HG03097 (cell line): ENCODE results near the gene CRK.
"Not testable (repeated sequence)": the region's sequence is repeated elsewhere in the genome, so short reads cannot be mapped to it uniquely, and the experiment has no call there.

Experiments used
- ATAC-seq: cut with Tn5 transposase; IDR thresholded peaks from one replicate; pipeline ENCODE4 v1.9.1; 2021; ENCODE audit not compliant: unreplicated experiment, low FRiP score

The CRK gene

GRCh38 chr17:1469231-1469852 is 13.3 kb upstream of the CRK start:
- no peak for ATAC-seq

DNA sequence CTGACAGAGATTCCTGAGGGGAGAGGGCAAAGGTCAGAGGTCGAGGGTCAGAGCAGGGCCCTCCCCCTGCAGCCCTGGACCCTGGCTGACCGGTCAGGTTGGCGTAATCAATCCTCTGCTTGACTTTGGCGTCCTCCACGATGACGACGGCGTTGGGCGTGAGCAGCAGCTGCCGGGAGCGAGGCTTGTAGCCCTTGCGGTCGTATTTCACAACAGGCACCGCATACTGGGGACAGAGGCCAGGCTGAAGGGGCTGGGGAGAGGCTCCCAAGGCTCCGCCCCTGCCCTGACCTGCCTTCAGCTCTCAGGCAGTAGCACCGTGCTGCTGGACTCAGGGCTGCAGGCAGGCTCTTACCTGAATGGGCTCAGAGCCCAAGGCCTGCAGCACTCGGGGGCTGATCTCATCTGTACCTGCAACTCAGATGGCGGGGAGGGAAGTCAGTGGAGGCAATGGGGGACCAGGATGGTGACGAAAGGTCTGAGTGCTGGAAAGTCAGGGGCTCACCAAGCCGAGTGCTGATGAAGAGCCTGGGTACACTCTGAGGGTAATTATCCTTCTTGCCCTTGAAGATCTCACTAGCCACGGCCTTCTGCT is 12.0 kb upstream of the CRK start:
- ATAC-seq, result no peak

DNA sequence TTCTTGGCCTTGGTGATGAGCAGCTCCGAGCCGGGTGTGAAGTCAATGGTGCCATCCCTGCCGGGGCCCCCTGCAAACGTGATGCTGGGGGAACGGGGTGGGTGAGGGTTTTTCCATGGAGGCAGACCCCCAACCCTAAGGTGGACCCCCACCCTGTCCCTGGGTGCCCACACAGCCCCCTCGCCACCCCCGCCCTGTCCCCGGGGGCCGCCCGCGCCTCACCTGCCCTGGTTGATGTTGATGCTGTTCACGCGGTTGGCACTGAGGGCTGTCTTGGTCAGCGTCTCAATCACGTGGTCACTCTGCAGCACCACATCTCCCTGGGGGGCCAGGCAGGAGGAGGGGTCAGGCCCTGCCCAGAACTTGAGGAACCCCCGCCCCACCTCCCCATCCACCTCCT is 11.2 kb upstream of the CRK start:
- no peak for ATAC-seq

DNA sequence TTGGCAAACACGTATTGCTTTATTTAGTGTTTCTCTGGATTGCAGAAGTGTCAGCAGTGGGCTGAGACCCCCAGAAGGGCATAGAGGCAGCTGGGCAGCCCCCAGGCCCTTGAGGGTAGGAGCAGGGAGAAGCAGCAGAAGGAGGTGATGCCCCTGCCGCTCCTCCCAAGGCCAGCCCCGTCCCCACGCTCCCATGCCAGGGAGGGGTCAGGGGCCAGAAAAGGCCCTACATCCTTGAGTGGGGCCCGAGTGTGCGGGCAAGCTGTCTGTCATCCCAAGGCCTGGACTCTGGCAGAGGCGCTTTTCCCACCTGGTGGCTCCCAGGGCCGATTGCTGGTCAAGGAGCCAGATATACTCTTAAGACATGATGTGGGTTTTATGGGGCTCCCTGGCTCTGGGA is 8.2 kb upstream of the CRK start:
- ATAC-seq, result no peak

DNA sequence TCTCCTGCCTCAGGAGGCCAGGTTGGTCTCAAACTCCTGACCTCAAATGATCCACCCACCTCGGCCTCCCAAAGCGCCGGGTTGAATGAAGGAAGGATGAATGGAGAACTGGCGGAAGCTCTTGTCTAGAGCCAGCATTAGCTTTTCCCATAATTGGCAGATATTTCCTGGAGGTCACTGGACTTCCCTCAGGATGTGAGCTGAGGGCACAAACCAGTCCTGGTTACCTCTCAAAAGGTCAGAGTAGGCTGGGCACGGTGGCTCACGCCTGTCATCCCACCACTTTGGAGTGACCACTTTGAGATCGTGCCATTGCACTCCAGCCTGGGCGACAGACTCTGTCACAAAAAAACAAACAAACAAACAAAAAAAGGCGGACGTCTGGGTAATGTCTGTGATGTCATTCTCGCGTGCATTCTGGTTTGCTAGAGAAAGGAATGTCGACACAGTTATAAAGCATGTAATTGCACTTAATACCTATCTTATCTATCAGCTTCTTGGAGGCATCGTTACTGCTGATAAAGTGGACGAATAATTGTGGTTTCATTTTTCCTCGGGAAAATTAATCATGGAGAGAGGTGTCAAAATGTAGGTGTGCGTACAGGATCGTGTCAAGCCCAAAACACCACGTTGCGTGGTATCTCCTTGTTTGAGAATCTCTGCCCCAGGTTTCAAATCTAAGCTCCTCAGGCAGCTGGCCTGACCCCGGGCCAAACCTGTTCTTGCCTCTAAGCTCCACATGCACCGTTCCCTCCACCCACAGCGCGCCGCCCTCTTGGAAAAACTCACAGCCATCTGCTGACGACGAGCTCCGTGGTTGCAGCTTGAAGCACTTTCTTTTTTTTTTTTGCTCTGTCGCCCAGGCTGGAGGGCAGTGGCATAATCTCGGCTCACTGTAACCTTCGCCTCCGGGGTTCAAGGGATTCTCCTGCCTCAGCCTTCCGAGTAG is 6.4 kb upstream of the CRK start:
- ATAC-seq, result no peak

DNA sequence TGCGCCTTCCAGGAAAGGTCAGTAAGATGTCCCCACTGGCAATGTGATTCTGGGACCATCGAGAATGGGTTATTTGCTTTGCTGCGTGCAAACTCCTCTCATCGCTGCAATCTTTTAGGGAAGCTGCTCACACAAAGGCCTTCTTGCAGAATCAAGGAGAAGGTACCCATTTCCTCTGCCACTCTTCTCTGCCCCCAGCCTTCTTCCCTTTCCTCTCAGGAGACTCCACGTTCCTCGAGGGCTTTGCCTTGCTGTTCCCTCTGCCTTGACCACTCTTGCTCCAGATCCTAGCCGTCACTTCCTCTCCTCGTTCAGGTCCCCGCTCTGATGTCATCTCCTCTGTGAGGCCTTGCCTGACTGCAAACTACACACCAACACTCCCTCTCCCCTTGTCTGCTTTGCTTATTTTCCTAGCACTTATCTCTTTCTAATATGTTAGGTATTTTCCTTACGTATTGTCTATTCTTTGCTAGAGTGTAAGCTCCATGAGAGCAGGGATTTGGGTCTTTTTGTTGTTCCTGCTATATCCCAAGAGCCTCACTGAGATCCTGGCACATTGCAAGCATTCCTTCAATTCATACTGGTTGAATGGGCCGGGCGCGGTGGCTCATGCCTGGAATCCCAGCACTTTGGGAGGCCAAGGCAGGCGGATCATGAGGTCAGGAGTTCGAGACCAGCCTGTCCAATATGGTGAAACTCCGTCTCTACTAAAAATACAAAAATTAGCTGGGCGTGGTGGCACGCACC is 5.3 kb upstream of the CRK start:
- no peak for ATAC-seq

DNA sequence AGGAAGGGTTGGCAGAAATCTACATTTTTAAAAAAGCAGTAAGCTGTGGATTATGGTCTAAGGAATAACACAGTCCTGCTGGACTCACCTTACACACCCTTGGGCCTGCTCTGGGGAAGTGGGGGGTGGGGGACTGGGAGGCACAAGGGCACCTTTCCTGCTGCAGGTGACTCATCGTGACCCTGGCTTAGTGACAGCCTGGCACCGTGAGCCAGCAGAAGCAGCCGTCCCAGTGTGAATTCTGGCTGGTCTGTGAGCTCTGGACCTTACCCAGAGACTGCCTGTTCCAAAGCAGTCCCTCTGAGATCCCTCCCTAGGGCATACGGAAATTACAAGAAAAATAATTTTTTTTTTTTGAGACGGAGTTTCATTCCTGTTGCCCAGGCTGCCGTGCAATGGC is 4.2 kb upstream of the CRK start:
- ATAC-seq, result no peak

DNA sequence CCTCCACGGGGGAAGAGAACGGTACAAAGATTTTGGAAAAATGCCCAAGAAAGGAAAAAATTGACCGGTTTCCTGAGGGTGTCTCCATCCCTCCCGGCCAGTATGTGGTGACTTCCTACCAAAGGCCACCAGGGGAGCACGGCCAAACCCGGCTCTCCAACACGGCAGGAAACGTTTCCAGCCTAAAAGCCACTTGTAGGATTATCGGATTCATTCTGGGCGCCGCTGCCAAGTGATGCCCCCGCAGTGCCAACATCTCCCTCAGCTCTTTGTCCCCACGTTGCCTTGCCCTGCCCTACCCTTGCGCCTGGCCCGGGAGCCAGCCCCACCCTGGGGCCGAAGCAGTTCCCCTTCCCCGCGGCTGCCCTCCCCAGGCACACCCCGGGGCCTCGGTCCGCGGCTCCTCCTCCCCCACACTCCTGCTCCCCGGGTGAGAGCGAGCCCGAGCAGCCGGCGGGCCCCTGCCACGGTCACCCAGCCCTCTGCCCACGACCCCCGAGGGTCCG is 688 bp downstream of the CRK start:
- ATAC-seq, result peak; percentile 21

DNA sequence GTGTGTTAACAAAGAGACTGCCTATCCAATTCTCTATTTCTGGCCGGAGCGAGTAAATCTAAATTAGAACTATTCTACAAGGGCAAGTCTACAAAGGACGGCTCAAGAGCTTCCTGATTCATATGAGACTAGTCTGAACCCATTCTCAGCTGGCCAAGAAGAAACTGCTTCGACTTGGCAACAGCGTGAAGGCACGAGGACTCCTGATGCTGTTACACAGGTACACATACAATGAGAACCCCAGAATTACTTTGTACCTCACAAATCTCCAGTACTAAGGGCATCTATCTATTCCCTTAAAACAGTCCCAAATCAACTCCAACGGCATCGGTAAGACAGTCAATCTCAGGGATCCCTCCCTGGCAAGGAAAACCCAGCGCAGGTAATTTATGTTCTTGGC is 1.5 kb downstream of the CRK start:
- ATAC-seq, result no peak

DNA sequence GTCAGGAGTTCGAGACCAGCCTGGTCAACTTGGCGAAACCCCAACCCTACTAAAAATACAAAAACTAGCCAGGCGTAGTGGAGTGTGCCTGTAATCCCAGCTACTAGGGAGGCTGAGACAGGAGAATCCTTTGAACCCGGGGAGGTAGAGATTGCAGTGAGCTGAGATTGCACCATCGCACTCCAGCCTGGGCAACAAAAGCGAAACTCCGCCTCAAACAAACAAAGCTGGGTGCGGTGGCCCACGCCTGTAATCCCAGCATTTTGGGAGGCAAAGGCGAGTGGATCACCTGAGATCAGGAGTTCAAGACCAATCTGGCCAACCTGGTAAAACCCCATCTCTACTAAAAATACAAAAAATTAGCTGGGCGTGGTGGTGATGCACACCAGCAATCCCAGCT is 2.3 kb downstream of the CRK start:
- ATAC-seq, result not testable (repeated sequence)

DNA sequence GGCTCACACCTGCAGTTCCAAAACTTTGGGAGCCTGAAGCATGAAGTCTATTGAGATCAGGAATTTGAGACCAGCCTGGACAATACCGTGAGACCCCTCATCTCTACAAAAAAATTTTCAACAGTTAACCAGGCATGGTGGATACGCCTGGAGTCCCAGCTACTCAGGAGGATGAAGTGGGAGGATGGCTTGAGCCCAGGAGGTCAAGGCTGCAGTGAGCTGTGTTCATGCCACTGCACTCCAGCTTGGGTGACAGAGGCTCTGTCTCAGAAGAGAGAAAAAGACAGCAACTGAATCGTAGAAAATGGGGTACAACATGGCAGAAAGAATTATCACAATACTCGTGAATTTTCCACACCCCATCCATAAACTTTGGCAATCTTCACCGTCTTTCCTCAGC is 3.2 kb downstream of the CRK start:
- ATAC-seq, result no peak

DNA sequence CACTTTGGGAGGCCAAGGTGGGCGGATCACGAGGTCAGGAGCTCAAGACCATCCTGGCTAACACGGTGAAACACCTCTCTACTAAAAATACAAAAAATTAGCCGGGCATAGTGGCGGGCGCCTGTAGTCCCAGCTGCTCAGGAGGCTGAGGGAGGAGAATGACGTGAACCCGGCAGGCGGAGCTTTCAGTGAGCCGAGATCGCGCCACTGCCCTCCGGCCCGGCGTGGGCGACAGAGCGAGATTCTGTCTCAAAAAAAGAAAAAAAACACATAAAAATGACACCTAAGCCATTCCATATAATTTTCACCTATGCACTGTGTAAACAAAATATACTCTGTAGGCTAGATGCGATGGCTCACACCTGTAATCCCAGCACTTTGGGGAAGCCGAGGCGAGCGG is 5.8 kb downstream of the CRK start:
- not testable (repeated sequence) for ATAC-seq

DNA sequence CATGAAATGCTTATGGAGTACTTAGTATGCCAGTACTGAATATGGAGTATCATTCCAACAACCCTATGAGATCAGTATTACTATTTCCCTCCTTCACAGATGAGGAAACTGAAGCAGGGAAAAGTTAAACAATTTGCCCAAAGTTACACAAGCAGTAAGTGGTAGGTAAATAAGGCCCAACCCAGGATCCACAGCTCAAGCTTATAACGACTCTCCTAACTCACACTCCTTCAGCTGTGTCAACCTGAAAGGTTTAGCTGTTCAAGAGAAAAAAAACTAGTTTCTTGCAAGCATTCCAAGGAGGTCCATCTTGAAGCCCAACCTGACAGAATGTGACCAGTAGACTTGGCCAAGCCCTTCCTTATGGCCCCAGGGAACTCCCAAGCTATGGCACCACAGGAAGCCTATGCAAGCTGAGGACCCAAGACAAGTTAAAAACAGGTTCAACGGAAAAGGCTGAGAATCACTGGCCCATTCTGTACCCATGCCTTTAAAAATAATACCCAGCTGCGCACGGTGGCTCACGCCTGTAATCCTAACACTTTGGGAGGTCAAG is 6.5 kb downstream of the CRK start:
- ATAC-seq, result no peak

DNA sequence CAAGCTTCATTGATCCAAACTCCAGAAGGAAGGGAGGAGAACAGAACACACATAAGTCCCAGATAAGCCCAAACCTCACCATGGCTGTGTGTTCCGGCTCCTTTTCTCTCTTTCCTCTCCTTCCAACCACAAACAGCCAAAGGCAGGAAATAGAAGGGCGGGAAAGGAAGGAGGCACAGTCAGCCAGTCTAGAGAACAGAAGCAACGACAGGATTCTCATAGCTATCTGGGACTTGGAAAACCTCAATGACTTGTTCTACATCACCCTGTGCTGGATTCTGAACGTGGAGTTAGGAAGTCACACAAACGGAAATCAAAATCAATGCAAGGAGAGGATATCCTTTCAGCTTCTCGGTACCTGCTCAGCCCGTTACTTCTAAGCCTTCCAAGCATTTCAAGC is 9.0 kb downstream of the CRK start:
- ATAC-seq, result no peak

DNA sequence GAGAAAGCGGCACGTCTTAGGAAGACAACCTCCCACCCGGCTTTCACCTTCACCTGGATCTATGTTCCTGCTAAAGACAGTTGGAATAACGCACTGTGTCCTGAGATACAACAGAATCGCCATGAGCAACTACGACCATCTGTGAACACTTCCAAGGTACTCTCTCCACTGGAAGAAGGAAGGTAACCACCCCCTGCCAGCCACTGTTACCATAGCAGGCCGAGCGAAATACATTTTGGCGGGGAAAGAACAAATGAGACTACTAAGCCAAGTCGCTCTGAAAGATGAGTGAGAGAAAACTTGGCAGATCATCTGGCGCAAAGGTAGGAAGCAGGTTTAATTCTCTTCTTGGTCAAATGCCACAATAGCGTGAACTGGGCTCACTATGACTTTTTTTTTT is 9.8 kb downstream of the CRK start:
- no peak for ATAC-seq

DNA sequence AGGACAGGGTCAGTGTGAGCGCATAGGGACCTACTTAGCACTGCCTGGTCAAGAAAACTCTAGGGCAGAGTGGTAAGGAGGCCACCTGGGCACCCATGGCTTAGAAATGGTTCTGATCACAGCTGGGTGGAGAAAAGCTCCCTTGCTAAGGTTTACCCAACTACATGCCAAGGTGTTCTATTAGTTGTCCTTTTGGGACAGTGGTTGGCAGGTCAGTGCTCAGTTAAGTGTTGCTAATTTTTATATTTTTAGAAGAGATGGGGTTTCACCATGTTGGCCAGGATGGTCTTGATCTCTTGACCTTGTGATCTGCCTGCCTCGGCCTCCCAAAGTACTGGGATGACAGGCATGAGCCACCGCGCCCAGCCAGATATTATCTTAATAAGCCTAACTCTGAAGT is 10.3 kb downstream of the CRK start:
- not testable (repeated sequence) for ATAC-seq

GRCh38 chr17:1442721-1443120 is 13.3 kb downstream of the CRK start:
- not testable (repeated sequence) for ATAC-seq

DNA sequence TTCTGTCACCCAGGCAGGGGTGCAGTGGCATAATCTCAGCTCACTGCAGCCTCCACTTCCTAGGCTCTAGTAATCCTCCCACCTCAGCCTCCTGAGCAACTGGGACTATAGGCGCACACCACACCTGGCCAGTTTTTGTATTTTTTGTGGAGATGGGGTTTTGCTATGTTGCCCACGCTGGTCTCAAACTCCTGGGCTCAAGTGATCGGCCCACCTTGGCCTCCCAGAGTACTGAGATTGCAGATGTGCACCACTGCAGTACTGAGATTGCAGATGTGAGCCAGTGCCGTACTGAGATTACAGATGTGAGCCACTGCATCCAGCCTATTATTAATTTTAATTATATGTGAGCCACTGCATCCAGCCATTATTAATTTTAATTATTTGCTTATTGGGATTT is 13.8 kb downstream of the CRK start:
- no peak for ATAC-seq

DNA sequence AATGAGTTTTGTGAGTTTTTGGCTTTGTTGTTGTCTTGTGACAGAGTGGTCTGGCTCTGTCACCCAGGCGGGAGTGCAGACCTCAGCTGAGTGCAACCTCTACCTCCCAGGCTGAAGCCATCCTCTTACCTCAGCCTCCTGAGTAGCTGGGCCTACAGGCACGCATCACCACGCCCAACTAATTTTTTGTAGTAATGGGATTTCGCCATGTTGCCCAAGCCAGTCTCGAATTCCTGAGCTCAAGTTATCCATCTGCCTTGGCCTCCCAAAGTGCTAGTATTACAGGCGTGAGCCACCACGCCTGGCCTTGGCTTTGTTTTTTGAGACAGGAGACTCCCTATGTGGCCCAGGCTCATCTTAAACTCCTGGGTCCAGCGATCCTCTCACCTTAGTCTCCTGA is 15.1 kb downstream of the CRK start:
- no peak for ATAC-seq

- no peak for ATAC-seq
Observed at GRCh38 chr17:1438593-1439083, 17.4 kb downstream of the CRK start.
